Sigmoid colon (tissue), 7 donors: ENCODE results near the gene TAS1R1. TPM values are rescaled to one million over a fixed set of nuclear protein-coding genes. Genes with fewer than 3 reads are reported as not detected.

Experiments used
- DNase-seq: peaks from one replicate; pipeline ENCODE4 v3.0.0-alpha.2; 2019
- H3K27ac ChIP-seq, 4 donors: fragments of 200-600 bp; sonication (generic); one replicate each; pipeline ENCODE4 v1.5.1; 2016 to 2019; ENCODE audit warnings: mild to moderate bottlenecking in 1 of 4
- H3K27me3 ChIP-seq, 3 donors: fragments of 200-600 bp; sonication (generic); one replicate each; pipeline ENCODE4 v1.5.1; 2019; ENCODE audit warnings: mild to moderate bottlenecking in 1 of 3
- H3K36me3 ChIP-seq, 4 donors: fragments of 200-600 bp; sonication (generic); one replicate each; pipeline ENCODE4 v1.5.1; 2016 to 2019
- H3K4me1 ChIP-seq, 4 donors: fragments of 200-600 bp; sonication (generic); one replicate each; pipeline ENCODE4 v1.5.1; 2017 to 2019
- H3K4me3 ChIP-seq, 4 donors: fragments of 200-600 bp; sonication (generic); one replicate each; pipeline ENCODE4 v1.5.1; 2017 to 2019; ENCODE audit warnings: mild to moderate bottlenecking in 2 of 4, moderate library complexity in 1 of 4
- H3K9me3 ChIP-seq, 4 donors: fragments of 200-600 bp in 3 of 4; sonication (generic) in 3 of 4; one replicate each; pipeline versions ENCODE4 v1.5.1 to v1.6.1; 2013 to 2019
- CTCF ChIP-seq, 4 experiments: fragments of 450-650 bp in 3 of 4; fragments of 200-600 bp in 1 of 4; IDR thresholded peaks; one replicate each; pipeline ENCODE4 v1.5.1; 2016 to 2019; ENCODE audit warnings: antibody characterized with exemption in 4 of 4, mild to moderate bottlenecking in 3 of 4, moderate library complexity in 2 of 4
- EP300 ChIP-seq, 4 donors: sonication (generic); formaldehyde crosslinking; IDR thresholded peaks; one replicate each; pipeline ENCODE4 v1.6.1; 2017; ENCODE audit warnings: antibody characterized with exemption in 4 of 4
- POLR2A ChIP-seq, 2 donors: fragments of 450-650 bp; IDR thresholded peaks; one replicate each; pipeline ENCODE4 v1.6.1; 2016; ENCODE audit warnings: antibody characterized with exemption in 2 of 2, mild to moderate bottlenecking in 2 of 2, moderate library complexity in 2 of 2
- POLR2AphosphoS5 ChIP-seq, 4 donors: sonication (generic); formaldehyde crosslinking; IDR thresholded peaks; one replicate each; pipeline ENCODE4 v1.6.1; 2017; ENCODE audit warnings: antibody characterized with exemption in 4 of 4
- WGBS, 2 donors: extraction: QIAGEN DNeasy Blood & Tissue Kit; methylation state at CpG; one replicate each; pipeline ENCODE4 v1.1.7; 2013; 5-methylcytosine and 5-hydroxymethylcytosine counted together
- intact Hi-C: fragments of 100-400 bp; cut with DNase I; formaldehyde crosslinking; loops from one replicate; pipeline ENCODE4 v1.15.1; 2023
- polyA plus RNA-seq, 3 donors: library from polyadenylated mRNA; stranded (reverse); fragments of 200-250 nt; gene quantifications; one replicate each; pipeline ENCODE4 v1.2.3, GENCODE V29; 2013
- total RNA-seq, 4 donors: library from RNA; depleted of rRNA; stranded (reverse); fragments of >200 nt; gene quantifications; one replicate each; pipeline ENCODE4 v1.1.0, GENCODE V29; 2016
- donor health status: healthy with polysubstance abuse.
- donor health status: Bipolar disorder and iron deficiency.
- donor health status: healthy.

TAS1R1 gene
- total and polyA plus RNA-seq, 7 donors, result 0.10 to 0.36 TPM; not detected in 5

DNA sequence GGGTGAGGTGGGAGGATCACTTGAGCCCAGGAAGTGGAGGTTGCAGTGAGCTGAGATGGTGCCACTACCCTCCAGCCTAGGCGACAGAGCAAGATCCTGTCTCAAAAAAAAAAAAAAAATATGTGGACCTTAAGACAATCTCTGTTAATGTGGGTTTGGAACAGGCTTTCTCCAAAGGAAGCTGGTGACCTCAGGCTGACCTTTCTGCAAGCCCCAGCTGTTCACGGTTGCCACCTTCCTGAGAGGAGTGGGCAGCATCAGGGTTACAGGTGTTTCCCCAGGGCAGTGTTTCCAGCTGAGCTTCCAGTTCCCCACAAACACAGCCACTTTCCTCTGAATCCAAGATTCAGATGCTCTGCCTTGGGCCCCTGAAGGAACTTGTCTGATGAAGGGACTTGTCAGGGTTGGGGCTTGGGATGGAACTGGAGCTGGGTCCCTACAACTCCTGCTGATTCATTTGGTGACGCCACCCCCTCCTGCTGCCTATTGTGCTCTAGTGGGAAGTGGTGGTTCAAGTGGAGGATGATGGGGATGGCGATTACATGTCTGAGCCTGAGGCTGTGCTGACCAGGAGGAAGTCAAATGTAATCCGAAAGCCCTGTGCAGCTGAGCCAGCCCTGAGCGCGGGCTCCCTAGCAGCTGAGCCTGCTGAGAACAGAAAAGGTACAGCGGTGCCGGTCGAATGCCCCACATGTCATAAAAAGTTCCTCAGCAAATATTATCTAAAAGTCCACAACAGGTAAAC is 26.6 kb downstream of the TAS1R1 start:
- no peak for DNase-seq
- Histone ChIP-seq H3K27me3 (no peaks in the 10 kb centered on the region), H3K4me3 (no peak overlapping the region), H3K27ac (peak overlapping the region in 3 of 4 donors; percentile 20 to 97 (median 95)), H3K4me1 (peaks cover 0 to 40% (median 36%) of the 10 kb centered on the region in 4 donors), H3K36me3 (no peaks in the 10 kb centered on the region), H3K9me3 (no peaks in the 10 kb centered on the region)
- intact Hi-C loops, result loop anchor here (2.0 to 5.0 kb wide), 3 partner anchors 19 to 121 kb away; partner anchors contain the start of gene DNAJC11
- TF ChIP-seq POLR2A (IDR thresholded peaks at IDR 0.05) (no peak), EP300 (IDR thresholded peaks at IDR 0.05) (no peak), CTCF (IDR thresholded peaks at IDR 0.05) (no peak), POLR2AphosphoS5 (IDR thresholded peaks at IDR 0.05) (no peak)
- WGBS, 2 donors, result 24 to 52% methylated on average over 10 of the region's 10 CpGs

- TF ChIP-seq EP300 (IDR thresholded peaks at IDR 0.05) (no peak), POLR2AphosphoS5 (IDR thresholded peaks at IDR 0.05) (no peak), POLR2A (IDR thresholded peaks at IDR 0.05) (no peak), CTCF (IDR thresholded peaks at IDR 0.05) (no peak)
- no peaks in the 10 kb centered on the region for H3K9me3 ChIP-seq
- H3K27me3 ChIP-seq, result no peaks in the 10 kb centered on the region
- 26 to 85% methylated on average over 1 of the region's 1 CpG for WGBS, 2 donors
- peaks cover 0 to 47% (median 42%) of the 10 kb centered on the region in 4 donors for H3K4me1 ChIP-seq
- no peaks in the 10 kb centered on the region for H3K36me3 ChIP-seq
- intact Hi-C loops, result loop anchor here (5.0 kb wide), 2 partner anchors 45 to 120 kb away; partner anchors contain the start of gene DNAJC11
- H3K27ac ChIP-seq, result peak overlapping the region in 3 of 4 donors; percentile 20 to 97 (median 95)
- no peak overlapping the region for H3K4me3 ChIP-seq
- no peak for DNase-seq
Measured at GRCh38 chr1:6582370-6582769, 27.3 kb downstream of the TAS1R1 start.

DNA sequence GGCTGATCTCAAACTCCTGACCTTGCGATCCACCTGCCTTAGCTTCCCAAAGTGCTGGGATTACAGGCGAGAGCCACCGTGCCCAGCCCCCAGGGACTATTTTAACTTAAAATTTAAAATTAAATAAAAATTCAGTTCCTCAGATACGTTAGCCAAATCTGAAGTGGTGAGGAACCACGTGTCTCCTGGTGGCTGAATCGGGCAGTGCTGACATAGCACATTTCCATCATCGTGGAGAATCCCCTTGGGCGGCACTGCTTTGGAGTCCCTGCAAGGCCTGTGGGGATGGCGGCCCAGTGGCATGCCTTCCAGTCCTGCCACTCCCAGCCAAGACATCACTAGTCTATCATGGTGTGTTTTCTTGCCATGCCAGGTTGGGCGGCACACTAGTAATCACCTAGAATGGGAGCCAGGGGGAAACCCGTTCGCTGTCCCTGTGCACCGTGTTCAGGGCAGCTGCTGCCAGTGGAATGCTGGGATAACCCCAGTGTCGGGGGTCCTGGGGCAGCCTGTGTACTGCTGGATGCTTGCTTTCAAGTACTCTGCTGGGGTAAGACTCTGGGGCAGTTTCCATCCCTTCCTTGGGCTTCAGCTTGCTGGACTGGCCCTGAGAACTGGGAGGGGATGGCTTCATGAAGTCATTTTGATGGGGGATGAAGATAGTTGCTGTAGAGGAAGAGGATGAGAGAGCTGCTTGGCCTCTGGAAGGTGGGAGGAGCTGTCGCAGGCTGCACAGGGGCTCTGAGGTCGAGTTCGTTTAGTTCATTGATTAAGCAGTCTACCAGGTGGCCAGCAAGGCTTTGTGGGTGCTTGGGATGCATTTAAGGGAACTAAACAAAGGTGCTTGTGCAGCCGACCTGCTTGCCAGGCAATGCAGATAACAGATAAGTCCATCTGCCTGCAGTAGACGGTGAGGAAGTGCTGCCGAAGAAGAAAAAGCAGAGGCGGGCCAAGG is 29.3 kb downstream of the TAS1R1 start:
- intact Hi-C loops, result loop anchor here (5.0 kb wide), 2 partner anchors 43 to 118 kb away; partner anchors contain the start of gene DNAJC11
- 84 to 86% methylated on average over 21 of the region's 21 CpGs for WGBS, 2 donors
- no peak for DNase-seq
- H3K36me3 ChIP-seq, result peaks cover 8 to 19% (median 14%) of the 10 kb centered on the region in 4 donors
- no peaks in the 10 kb centered on the region for H3K27me3 ChIP-seq
- no peaks in the 10 kb centered on the region for H3K9me3 ChIP-seq
- H3K4me1 ChIP-seq, result peaks cover 0 to 56% (median 54%) of the 10 kb centered on the region in 4 donors
- TF ChIP-seq CTCF (IDR thresholded peaks at IDR 0.05) (no peak), POLR2AphosphoS5 (IDR thresholded peaks at IDR 0.05) (peak in 2 of 4 donors; percentile 3 to 27)
- H3K27ac ChIP-seq, result no peak overlapping the region
- no peak overlapping the region for H3K4me3 ChIP-seq

GRCh38 chr1:6585081-6585722 is 30.1 kb downstream of the TAS1R1 start:
- H3K4me1 ChIP-seq, result peaks cover 0 to 59% (median 54%) of the 10 kb centered on the region in 4 donors

More at GRCh38 chr1:6585081-6585722, 30.1 kb downstream of the TAS1R1 start:
- intact Hi-C loops, result no loop called here
- no peaks in the 10 kb centered on the region for H3K27me3 ChIP-seq
- peak overlapping the region in 2 of 4 donors; percentile 59 to 62 for H3K27ac ChIP-seq
- TF ChIP-seq POLR2AphosphoS5 (IDR thresholded peaks at IDR 0.05) (peak in 1 of 4 donors; percentile 6), POLR2A (IDR thresholded peaks at IDR 0.05) (no peak)
- no peak overlapping the region for H3K4me3 ChIP-seq
- H3K9me3 ChIP-seq, result no peaks in the 10 kb centered on the region
- 89 to 91% methylated on average over 12 of the region's 12 CpGs for WGBS, 2 donors
- DNase-seq, result no peak
- H3K36me3 ChIP-seq, result peaks cover 8 to 27% (median 21%) of the 10 kb centered on the region in 4 donors
